Measurements from ENCODE around the gene CORIN.
A peak's percentile ranks its signal among the peaks of the same experiment; 100 is the strongest.

The CORIN gene

GRCh38 chr4:47837908-47838294, at the start of gene CORIN:
TSS of gene CORIN (minus strand) at chr4:47838067. CDS start at chr4:47837949, 118 bp downstream.
- no peak for DNase-seq (ENCODE audit: low read depth)

- DNase-seq (ENCODE audit: low read depth), result no peak
Measured at GRCh38 chr4:47882228-47882627, 44.4 kb upstream of the CORIN start.

GRCh38 chr4:47879458-47879857, 41.6 kb upstream of the CORIN start:
- DNase-seq (ENCODE audit: low read depth), result no peak

GRCh38 chr4:47876784-47877546, 39.1 kb upstream of the CORIN start:
- DNase-seq (ENCODE audit: low read depth), result no peak

- DNase-seq (ENCODE audit: low read depth), result no peak
Measured at GRCh38 chr4:47876310-47876709, 38.4 kb upstream of the CORIN start.

- DNase-seq (ENCODE audit: low read depth), result no peak
Measured at GRCh38 chr4:47873877-47874541, 36.1 kb upstream of the CORIN start.

- no peak for DNase-seq (ENCODE audit: low read depth)
Measured at GRCh38 chr4:47863486-47863885, 25.6 kb upstream of the CORIN start.

GRCh38 chr4:47862297-47862696, 24.4 kb upstream of the CORIN start:
- no peak for DNase-seq (ENCODE audit: low read depth)

GRCh38 chr4:47860305-47860704, 22.4 kb upstream of the CORIN start:
- DNase-seq (ENCODE audit: low read depth), result no peak

- no peak for DNase-seq (ENCODE audit: low read depth)
Measured at GRCh38 chr4:47858006-47858405, 20.1 kb upstream of the CORIN start.

- DNase-seq (ENCODE audit: low read depth), result no peak
Measured at GRCh38 chr4:47856713-47857112, 18.8 kb upstream of the CORIN start.

GRCh38 chr4:47855350-47855749, 17.5 kb upstream of the CORIN start:
- no peak for DNase-seq (ENCODE audit: low read depth)

GRCh38 chr4:47852136-47852535, 14.3 kb upstream of the CORIN start:
- no peak for DNase-seq (ENCODE audit: low read depth)

- no peak for DNase-seq (ENCODE audit: low read depth)
Measured at GRCh38 chr4:47849466-47849865, 11.6 kb upstream of the CORIN start.

- DNase-seq (ENCODE audit: low read depth), result no peak
Measured at GRCh38 chr4:47848041-47848440, 10.2 kb upstream of the CORIN start.

GRCh38 chr4:47842985-47843384, 5.1 kb upstream of the CORIN start:
- DNase-seq (ENCODE audit: low read depth), result no peak

GRCh38 chr4:47840291-47840690, 2.4 kb upstream of the CORIN start:
- no peak for DNase-seq (ENCODE audit: low read depth)

- DNase-seq (ENCODE audit: low read depth), result peak; percentile 7
Measured at GRCh38 chr4:47839259-47839658, 1.4 kb upstream of the CORIN start.

GRCh38 chr4:47838445-47838844, 578 bp upstream of the CORIN start:
- DNase-seq (ENCODE audit: low read depth), result no peak

GRCh38 chr4:47837094-47837907, 566 bp downstream of the CORIN start:
- peak; percentile 4 for DNase-seq (ENCODE audit: low read depth)

- DNase-seq (ENCODE audit: low read depth), result peak; percentile 23
Measured at GRCh38 chr4:47836641-47837093, 1.2 kb downstream of the CORIN start.

GRCh38 chr4:47835494-47835893, 2.4 kb downstream of the CORIN start:
- DNase-seq (ENCODE audit: low read depth), result no peak

Data from T-helper 22 cell (primary cell).